Measurements from ENCODE around the gene SERPINI1. TPM values are rescaled to one million over a fixed set of nuclear protein-coding genes. Genes with fewer than 3 reads are reported as not detected.

Gene SERPINI1
- total RNA-seq, 1 experiment from 2014 or later: 6.4 TPM

- ATAC-seq: no peak
- Mint-ChIP-seq H3K36me3 (no peaks in the 10 kb centered on the region), H3K27me3 (ENCODE audit: low read depth) (no peaks in the 10 kb centered on the region), H3K4me1 (peaks cover 16% of the 10 kb centered on the region), H3K9me3 (peaks cover 3% of the 10 kb centered on the region; the same call in 1 of the 2 replicates), H3K27ac (no peak overlapping the region), H3K4me3 (no peak overlapping the region)
- ChIA-PET POLR2A (no interaction called here), CTCF (interaction anchor here (0.7 to 2.8 kb wide), 2 partner anchors 22 to 479 kb away, joined by 3 to 11 read pairs; partner anchors contain the start of gene ZBBX)
- TF ChIP-seq NR2C2 (CRISPR knock-in tag; IDR thresholded peaks at IDR 0.05): no peak
- no peak for TF ChIP-seq MYBL2 (CRISPR knock-in tag; IDR thresholded peaks at IDR 0.05)
- DNase-seq (ENCODE audit: low spot score): no peak
Measured at GRCh38 chr3:167859610-167860009, 124.1 kb downstream of the SERPINI1 start.

DNA sequence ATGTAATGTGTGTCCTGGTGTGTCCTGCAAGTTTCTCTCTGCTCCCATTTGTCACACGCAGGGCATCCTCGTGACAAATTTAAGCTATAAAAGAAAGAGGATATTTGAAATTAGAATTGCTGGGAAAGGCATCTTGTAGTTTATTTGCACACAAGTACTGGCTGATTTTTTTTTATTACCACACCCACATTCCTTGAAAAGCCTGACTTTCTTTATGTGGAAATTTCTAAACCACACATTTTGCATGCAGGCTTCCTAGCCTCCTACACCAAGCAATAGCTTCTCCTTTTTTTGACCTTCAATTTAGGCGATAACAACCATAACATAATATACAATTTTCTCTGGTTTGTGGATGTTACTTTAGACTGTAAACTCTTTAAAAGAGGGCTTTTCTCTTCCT lies 126.1 kb downstream of the SERPINI1 start:
- DNase-seq (ENCODE audit: low spot score): no peak
- no peak overlapping the region for H3K27ac Mint-ChIP-seq

GRCh38 chr3:167862104-167862730 lies 126.7 kb downstream of the SERPINI1 start:
- Mint-ChIP-seq H3K27me3 (ENCODE audit: low read depth) (no peaks in the 10 kb centered on the region), H3K4me1 (peaks cover 11% of the 10 kb centered on the region), H3K4me3 (no peak overlapping the region), H3K27ac (no peak overlapping the region), H3K36me3 (no peaks in the 10 kb centered on the region), H3K9me3 (peaks cover 3% of the 10 kb centered on the region; the same call in 1 of the 2 replicates)
- no peak for DNase-seq (ENCODE audit: low spot score)
- TF ChIP-seq, protein P1, sequence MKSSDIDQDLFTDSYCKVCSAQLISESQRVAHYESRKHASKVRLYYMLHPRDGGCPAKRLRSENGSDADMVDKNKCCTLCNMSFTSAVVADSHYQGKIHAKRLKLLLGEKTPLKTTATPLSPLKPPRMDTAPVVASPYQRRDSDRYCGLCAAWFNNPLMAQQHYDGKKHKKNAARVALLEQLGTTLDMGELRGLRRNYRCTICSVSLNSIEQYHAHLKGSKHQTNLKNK (CRISPR knock-in tag; IDR thresholded peaks at IDR 0.05): no peak
- TF ChIP-seq FOXK1 (CRISPR knock-in tag; IDR thresholded peaks at IDR 0.05) (no peak), ETV6 (CRISPR knock-in tag; IDR thresholded peaks at IDR 0.05) (no peak), GRHL2 (CRISPR knock-in tag; IDR thresholded peaks at IDR 0.05; ENCODE audit: insufficient replicate concordance, severe bottlenecking) (no peak), USF2 (CRISPR knock-in tag; IDR thresholded peaks at IDR 0.05) (no peak), GTF2I (CRISPR knock-in tag; conservative IDR thresholded peaks at IDR 0.05) (no peak), ATF2 (CRISPR knock-in tag; IDR thresholded peaks at IDR 0.05; ENCODE audit: borderline replicate concordance, low read depth) (no peak)
- no peak for ATAC-seq
- ChIA-PET CTCF (interaction anchor here (1.4 kb wide), 1 partner anchor 20 kb away, joined by 4 read pairs; no protein-coding TSS in a partner anchor), POLR2A (no interaction called here)

More for the DNA sequence above, 126.1 kb downstream of the SERPINI1 start:
- TF ChIP-seq SOX15 (CRISPR knock-in tag; IDR thresholded peaks at IDR 0.05) (no peak), KAT7 (CRISPR knock-in tag; IDR thresholded peaks at IDR 0.05; ENCODE audit: borderline replicate concordance) (no peak), SMAD3 (CRISPR knock-in tag; IDR thresholded peaks at IDR 0.05; ENCODE audit: borderline replicate concordance) (no peak), ZNF232 (CRISPR knock-in tag; IDR thresholded peaks at IDR 0.05) (no peak)
- CTCF ChIA-PET: interaction anchor here (1.4 kb wide), 1 partner anchor 20 kb away, joined by 4 read pairs; no protein-coding TSS in a partner anchor
- ATAC-seq: no peak
- H3K27me3 Mint-ChIP-seq (ENCODE audit: low read depth): no peaks in the 10 kb centered on the region
- peaks cover 11% of the 10 kb centered on the region for H3K4me1 Mint-ChIP-seq
- H3K4me3 Mint-ChIP-seq: no peak overlapping the region
- no peaks in the 10 kb centered on the region for H3K36me3 Mint-ChIP-seq
- POLR2A ChIA-PET: no interaction called here
- peaks cover 3% of the 10 kb centered on the region; the same call in 1 of the 2 replicates for H3K9me3 Mint-ChIP-seq

DNA sequence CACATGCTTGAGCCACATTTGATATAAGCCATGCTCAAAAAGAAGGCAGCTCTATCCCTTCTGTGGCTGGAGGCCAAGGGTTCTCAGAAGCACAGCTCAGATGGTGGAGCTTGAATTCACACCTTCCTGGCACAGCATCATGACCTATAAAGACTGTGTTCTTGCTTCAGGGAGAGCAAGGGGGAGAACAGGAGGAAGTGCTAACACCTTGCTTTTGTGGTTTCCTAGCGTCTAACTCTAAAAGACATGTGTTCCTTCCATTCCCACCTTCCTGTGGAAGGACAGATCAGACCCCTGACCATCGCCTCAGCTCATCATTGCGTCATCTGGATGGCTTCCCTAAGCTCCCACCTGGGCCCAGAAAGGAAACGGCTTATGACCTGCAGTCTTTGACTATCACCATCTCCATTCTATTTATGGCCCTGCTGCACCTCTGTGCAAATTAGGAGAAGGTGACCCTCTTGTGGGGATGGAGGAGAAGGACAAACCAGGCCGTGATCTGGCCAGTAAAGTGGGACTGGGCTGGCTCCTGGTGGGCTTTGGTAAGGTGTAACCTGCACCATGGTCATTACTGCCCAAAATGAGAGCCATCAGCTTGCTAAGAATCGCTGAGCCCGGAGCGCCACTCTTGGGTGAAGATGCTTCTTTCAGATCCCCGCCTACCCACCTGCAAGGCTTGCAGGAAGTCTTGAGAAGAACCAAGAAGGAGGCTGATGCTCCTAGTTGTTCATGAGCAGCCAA lies 128.5 kb downstream of the SERPINI1 start:
- Mint-ChIP-seq H3K9me3 (peaks cover 6% of the 10 kb centered on the region), H3K4me1 (peaks cover 6% of the 10 kb centered on the region), H3K27me3 (ENCODE audit: low read depth) (no peaks in the 10 kb centered on the region), H3K27ac (no peak overlapping the region), H3K36me3 (no peaks in the 10 kb centered on the region), H3K4me3 (no peak overlapping the region)
- DNase-seq (ENCODE audit: low spot score) (no peak), ATAC-seq (no peak)
- ChIA-PET CTCF (no interaction called here), POLR2A (no interaction called here)
- TF ChIP-seq, protein P2, sequence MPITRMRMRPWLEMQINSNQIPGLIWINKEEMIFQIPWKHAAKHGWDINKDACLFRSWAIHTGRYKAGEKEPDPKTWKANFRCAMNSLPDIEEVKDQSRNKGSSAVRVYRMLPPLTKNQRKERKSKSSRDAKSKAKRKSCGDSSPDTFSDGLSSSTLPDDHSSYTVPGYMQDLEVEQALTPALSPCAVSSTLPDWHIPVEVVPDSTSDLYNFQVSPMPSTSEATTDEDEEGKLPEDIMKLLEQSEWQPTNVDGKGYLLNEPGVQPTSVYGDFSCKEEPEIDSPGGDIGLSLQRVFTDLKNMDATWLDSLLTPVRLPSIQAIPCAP (CRISPR knock-in tag; IDR thresholded peaks at IDR 0.05): no peak
- TF ChIP-seq, protein P3, sequence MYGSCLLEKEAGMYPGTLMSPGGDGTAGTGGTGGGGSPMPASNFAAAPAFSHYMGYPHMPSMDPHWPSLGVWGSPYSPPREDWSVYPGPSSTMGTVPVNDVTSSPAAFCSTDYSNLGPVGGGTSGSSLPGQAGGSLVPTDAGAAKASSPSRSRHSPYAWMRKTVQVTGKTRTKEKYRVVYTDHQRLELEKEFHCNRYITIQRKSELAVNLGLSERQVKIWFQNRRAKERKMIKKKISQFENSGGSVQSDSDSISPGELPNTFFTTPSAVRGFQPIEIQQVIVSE (CRISPR knock-in tag; IDR thresholded peaks at IDR 0.05; ENCODE audit: borderline replicate concordance): no peak
- TF ChIP-seq GRHL2 (CRISPR knock-in tag; IDR thresholded peaks at IDR 0.05; ENCODE audit: insufficient replicate concordance, severe bottlenecking): no peak
- no peak for TF ChIP-seq RELA (CRISPR knock-in tag; IDR thresholded peaks at IDR 0.05; ENCODE audit: borderline replicate concordance)
- TF ChIP-seq ATF6 (CRISPR knock-in tag; IDR thresholded peaks at IDR 0.05): no peak
- TF ChIP-seq, protein P4, sequence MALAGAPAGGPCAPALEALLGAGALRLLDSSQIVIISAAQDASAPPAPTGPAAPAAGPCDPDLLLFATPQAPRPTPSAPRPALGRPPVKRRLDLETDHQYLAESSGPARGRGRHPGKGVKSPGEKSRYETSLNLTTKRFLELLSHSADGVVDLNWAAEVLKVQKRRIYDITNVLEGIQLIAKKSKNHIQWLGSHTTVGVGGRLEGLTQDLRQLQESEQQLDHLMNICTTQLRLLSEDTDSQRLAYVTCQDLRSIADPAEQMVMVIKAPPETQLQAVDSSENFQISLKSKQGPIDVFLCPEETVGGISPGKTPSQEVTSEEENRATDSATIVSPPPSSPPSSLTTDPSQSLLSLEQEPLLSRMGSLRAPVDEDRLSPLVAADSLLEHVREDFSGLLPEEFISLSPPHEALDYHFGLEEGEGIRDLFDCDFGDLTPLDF (CRISPR knock-in tag; IDR thresholded peaks at IDR 0.05): no peak
- no peak for TF ChIP-seq OVOL2 (CRISPR knock-in tag; IDR thresholded peaks at IDR 0.05; ENCODE audit: borderline replicate concordance)
- TF ChIP-seq, protein P1 (CRISPR knock-in tag; IDR thresholded peaks at IDR 0.05): no peak
